Daoy (cell line): ENCODE results near the gene INO80. TPM values are rescaled to one million over a fixed set of nuclear protein-coding genes. Genes with fewer than 3 reads are reported as not detected.
"Not testable (repeated sequence)": the region's sequence is repeated elsewhere in the genome, so short reads cannot be mapped to it uniquely, and the experiment has no call there.

ENCODE experiments used
- DNase-seq: peaks from one replicate; pipeline ENCODE4 v3.0.0-alpha.2; 2015; ENCODE audit warnings: low read depth
- total RNA-seq: library from RNA; depleted of rRNA; stranded (reverse); fragments of >200 nt; shearing (Covaris generic); gene quantifications from 2 replicates; pipeline ENCODE4 v1.2.3, GENCODE V29; 2014

INO80 gene
- total RNA-seq, 1 experiment from 2014 or later: 19.4 TPM

- no peak for DNase-seq
These were observed 5.9 kb upstream of the INO80 start for GRCh38 chr15:41121951-41122350.

GRCh38 chr15:41116962-41117252 lies 827 bp upstream of the INO80 start:
- no peak for DNase-seq

GRCh38 chr15:41115652-41116115 lies 396 bp downstream of the INO80 start:
- peak; percentile 54 for DNase-seq

GRCh38 chr15:41115161-41115651 lies 874 bp downstream of the INO80 start:
- peak; percentile 24 for DNase-seq

GRCh38 chr15:41106947-41107346 lies 9.1 kb downstream of the INO80 start:
- no peak for DNase-seq

GRCh38 chr15:41105348-41106334 lies 10.4 kb downstream of the INO80 start:
- DNase-seq: peak; percentile 29

- peak; percentile 54 for DNase-seq
These were observed 11.8 kb downstream of the INO80 start for GRCh38 chr15:41104234-41104633.

- no peak for DNase-seq
These were observed 13.2 kb downstream of the INO80 start for GRCh38 chr15:41102854-41103253.

GRCh38 chr15:41096178-41096577 lies 19.9 kb downstream of the INO80 start:
- no peak for DNase-seq

GRCh38 chr15:41085029-41085428 lies 31.1 kb downstream of the INO80 start:
- DNase-seq: no peak

GRCh38 chr15:41080144-41080543 lies 35.9 kb downstream of the INO80 start:
- no peak for DNase-seq

GRCh38 chr15:41079717-41080116 lies 36.4 kb downstream of the INO80 start:
- no peak for DNase-seq

GRCh38 chr15:41078879-41079278 lies 37.2 kb downstream of the INO80 start:
- DNase-seq: not testable (repeated sequence)

GRCh38 chr15:41078125-41078524 lies 38.0 kb downstream of the INO80 start:
- DNase-seq: no peak

- no peak for DNase-seq
These were observed 43.1 kb downstream of the INO80 start for GRCh38 chr15:41073028-41073427.

- no peak for DNase-seq
These were observed 44.1 kb downstream of the INO80 start for GRCh38 chr15:41072013-41072412.

GRCh38 chr15:41066516-41066915 lies 49.6 kb downstream of the INO80 start:
- no peak for DNase-seq

GRCh38 chr15:41061667-41062066 lies 54.4 kb downstream of the INO80 start:
- no peak for DNase-seq

GRCh38 chr15:41060505-41060904 lies 55.6 kb downstream of the INO80 start:
- no peak for DNase-seq

GRCh38 chr15:41056810-41057209 lies 59.3 kb downstream of the INO80 start:
- no peak for DNase-seq

- DNase-seq: no peak
These were observed 60.4 kb downstream of the INO80 start for GRCh38 chr15:41055706-41056105.

- DNase-seq: no peak
These were observed 64.9 kb downstream of the INO80 start for GRCh38 chr15:41051139-41051538.

- no peak for DNase-seq
These were observed 67.2 kb downstream of the INO80 start for GRCh38 chr15:41048852-41049251.
